Measurements from ENCODE around the gene TSPAN17.

The TSPAN17 gene

DNA sequence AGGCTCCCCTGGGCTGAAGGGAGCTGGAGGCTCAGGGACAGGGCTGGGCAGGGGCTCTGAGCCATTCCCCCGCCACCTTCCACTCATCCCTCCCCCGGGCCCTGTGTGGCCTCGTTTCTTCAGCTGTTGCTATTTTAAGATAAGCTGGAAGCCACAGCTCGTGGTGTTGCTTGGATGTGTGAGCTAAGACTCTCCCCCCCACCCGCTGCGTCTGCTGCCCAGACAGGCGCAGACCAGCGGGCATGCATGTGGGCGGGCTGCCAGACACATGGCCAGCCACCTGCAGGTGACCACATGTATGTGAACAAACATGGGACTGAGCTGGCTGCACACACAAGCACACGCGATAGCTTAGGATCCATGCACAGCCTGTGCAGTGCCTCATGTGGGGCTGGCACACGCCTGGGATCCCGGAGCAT is 25.6 kb upstream of the TSPAN17 start:
- no peaks in the 10 kb centered on the region for H3K36me3 ChIP-seq (ENCODE audit: control insufficient read depth in 1 of 2, insufficient read depth in 2 of 2, low read length in 2 of 2)
- H3K9ac ChIP-seq (ENCODE audit: low read depth in 1 of 2, low read length in 2 of 2) = no peak overlapping the region
- H3K27me3 ChIP-seq (ENCODE audit: control insufficient read depth in 1 of 2, insufficient read depth in 2 of 2, low read length in 2 of 2) = peaks cover 52 to 69% of the 10 kb centered on the region in 2 donors
- no peak overlapping the region for H3K27ac ChIP-seq (ENCODE audit: low read depth, low read length)
- no peaks in the 10 kb centered on the region for H3K9me3 ChIP-seq (ENCODE audit: control insufficient read depth in 1 of 2, low read length in 2 of 2)
- no peak overlapping the region for H3K4me3 ChIP-seq (ENCODE audit: low read depth in 1 of 2, low read length in 2 of 2)
- peaks cover 0 to 8% of the 10 kb centered on the region in 2 donors for H3K4me1 ChIP-seq (ENCODE audit: control insufficient read depth in 1 of 2, insufficient read depth in 2 of 2, low read length in 2 of 2)

DNA sequence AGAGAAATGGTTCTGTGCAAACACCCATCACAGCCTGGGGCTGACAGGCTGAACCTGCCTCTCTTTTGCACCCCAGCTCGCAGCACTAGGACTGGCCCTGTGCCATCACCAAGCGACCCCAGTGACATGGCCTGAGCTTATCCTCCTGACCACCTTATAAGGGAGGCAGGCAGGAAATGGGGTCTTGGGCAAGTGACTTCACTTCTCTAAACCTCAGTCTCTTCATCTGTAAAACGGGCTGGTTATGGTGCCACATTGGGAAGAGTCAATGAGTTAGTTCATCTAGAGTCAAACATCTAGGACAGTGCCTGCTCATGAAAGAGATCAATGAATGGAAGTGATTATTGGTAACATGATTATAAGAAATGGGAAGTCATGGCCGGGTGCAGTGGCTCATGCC is 23.1 kb upstream of the TSPAN17 start:
- Histone ChIP-seq H3K4me3 (ENCODE audit: low read depth in 1 of 2, low read length in 2 of 2) (no peak overlapping the region), H3K36me3 (ENCODE audit: control insufficient read depth in 1 of 2, insufficient read depth in 2 of 2, low read length in 2 of 2) (no peaks in the 10 kb centered on the region)

DNA sequence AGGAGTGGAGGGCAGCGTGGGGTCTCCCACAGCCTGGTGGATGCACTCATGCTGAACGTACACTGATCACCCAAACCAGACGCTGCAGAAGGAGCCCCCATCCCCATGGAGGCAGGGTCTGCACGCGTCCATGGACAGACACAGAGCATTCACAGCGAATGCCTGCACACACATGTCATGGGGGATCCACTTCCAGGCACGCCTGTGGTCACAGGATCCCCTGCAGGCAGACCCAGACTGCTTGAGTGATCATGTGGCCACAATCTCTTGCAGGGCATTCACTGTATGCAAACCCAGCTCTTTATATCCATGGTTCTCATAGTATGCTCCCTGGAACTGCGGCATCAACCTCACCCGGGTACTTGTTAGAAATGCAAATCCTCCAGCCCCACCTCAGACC is 22.3 kb upstream of the TSPAN17 start:
- Histone ChIP-seq H3K27me3 (ENCODE audit: control insufficient read depth in 1 of 2, insufficient read depth in 2 of 2, low read length in 2 of 2) (peaks cover 63 to 67% of the 10 kb centered on the region in 2 donors), H3K36me3 (ENCODE audit: control insufficient read depth in 1 of 2, insufficient read depth in 2 of 2, low read length in 2 of 2) (no peaks in the 10 kb centered on the region), H3K4me3 (ENCODE audit: low read depth in 1 of 2, low read length in 2 of 2) (no peak overlapping the region), H3K9ac (ENCODE audit: low read depth in 1 of 2, low read length in 2 of 2) (no peak overlapping the region), H3K4me1 (ENCODE audit: control insufficient read depth in 1 of 2, insufficient read depth in 2 of 2, low read length in 2 of 2) (peaks cover 3 to 9% of the 10 kb centered on the region in 2 donors), H3K27ac (ENCODE audit: low read depth, low read length) (no peak overlapping the region), H3K9me3 (ENCODE audit: control insufficient read depth in 1 of 2, low read length in 2 of 2) (no peaks in the 10 kb centered on the region)

More for the DNA sequence above, 23.1 kb upstream of the TSPAN17 start:
- H3K4me1 ChIP-seq (ENCODE audit: control insufficient read depth in 1 of 2, insufficient read depth in 2 of 2, low read length in 2 of 2) = peaks cover 0 to 12% of the 10 kb centered on the region in 2 donors
- H3K9ac ChIP-seq (ENCODE audit: low read depth in 1 of 2, low read length in 2 of 2) = no peak overlapping the region
- H3K27me3 ChIP-seq (ENCODE audit: control insufficient read depth in 1 of 2, insufficient read depth in 2 of 2, low read length in 2 of 2) = peaks cover 63 to 67% of the 10 kb centered on the region in 2 donors
- no peaks in the 10 kb centered on the region for H3K9me3 ChIP-seq (ENCODE audit: control insufficient read depth in 1 of 2, low read length in 2 of 2)
- H3K27ac ChIP-seq (ENCODE audit: low read depth, low read length) = no peak overlapping the region

DNA sequence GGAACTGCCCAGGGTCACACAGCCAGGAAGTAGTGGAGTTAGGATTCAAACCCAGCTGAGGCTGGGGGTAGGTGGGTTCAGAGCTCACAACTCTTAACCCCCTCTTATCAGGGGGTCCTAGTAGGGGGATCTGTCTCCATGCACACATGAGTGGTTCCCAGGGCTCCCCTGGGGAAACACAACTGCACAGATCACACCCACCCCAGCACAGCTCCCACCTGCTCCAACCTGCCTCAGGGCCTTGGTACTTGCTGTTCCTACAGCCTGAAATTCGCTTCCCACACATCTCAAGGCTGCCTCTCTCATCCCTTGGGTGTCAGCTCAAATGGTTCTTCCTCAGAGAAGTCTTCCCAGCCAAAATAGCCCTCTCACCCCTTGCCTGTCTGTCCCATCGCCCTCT is 21.8 kb upstream of the TSPAN17 start:
- Histone ChIP-seq H3K27ac (ENCODE audit: low read depth, low read length) (no peak overlapping the region), H3K4me3 (ENCODE audit: low read depth in 1 of 2, low read length in 2 of 2) (no peak overlapping the region), H3K4me1 (ENCODE audit: control insufficient read depth in 1 of 2, insufficient read depth in 2 of 2, low read length in 2 of 2) (peaks cover 4 to 9% of the 10 kb centered on the region in 2 donors), H3K36me3 (ENCODE audit: control insufficient read depth in 1 of 2, insufficient read depth in 2 of 2, low read length in 2 of 2) (no peaks in the 10 kb centered on the region), H3K27me3 (ENCODE audit: control insufficient read depth in 1 of 2, insufficient read depth in 2 of 2, low read length in 2 of 2) (peaks cover 61 to 67% of the 10 kb centered on the region in 2 donors), H3K9ac (ENCODE audit: low read depth in 1 of 2, low read length in 2 of 2) (no peak overlapping the region), H3K9me3 (ENCODE audit: control insufficient read depth in 1 of 2, low read length in 2 of 2) (no peaks in the 10 kb centered on the region)

DNA sequence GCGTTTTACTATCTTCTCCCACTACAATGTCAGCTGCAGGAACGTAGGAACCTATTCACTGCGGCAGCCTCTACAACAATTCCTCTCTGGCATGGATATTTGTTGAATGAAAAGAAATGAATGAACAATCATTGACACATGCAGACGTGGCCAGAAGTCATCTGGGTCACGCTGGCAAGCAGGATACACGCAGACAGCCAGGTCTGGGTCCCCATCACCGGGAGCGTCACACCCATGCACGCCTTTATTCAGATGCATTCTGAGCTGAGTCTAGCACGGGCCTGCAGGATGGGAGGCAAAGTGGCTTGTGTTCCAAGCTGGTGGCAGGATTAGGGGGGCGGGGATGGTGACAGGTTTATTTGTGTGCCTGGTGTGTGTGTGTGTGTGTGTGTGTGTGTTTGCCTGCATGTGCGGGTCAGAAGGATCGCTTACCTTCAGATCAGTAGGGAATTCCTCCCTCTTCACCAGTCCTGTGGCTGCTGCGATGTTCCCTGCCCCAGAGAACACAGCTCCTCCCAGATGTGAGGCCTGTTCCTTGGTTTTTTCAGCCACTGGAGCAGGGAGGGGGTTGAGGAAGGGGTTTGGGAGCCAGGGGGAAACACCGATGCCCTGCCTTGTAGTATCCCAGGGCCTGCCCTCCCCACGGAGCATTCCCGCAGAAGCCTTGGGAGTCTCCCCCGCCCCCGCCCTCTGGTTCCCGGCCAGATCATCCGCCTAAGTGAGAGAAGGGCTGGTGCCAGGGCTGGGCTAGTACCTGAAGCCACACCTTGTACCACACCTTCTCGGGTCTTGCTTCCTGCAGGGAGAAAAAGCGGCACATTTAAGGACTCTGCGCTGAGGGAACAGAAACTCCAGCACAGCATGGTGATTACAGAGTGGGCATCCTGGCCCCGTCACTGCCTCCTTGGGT is 21.1 kb upstream of the TSPAN17 start:
- Histone ChIP-seq H3K27ac (ENCODE audit: low read depth, low read length) (no peak overlapping the region), H3K36me3 (ENCODE audit: control insufficient read depth in 1 of 2, insufficient read depth in 2 of 2, low read length in 2 of 2) (no peaks in the 10 kb centered on the region), H3K9me3 (ENCODE audit: control insufficient read depth in 1 of 2, low read length in 2 of 2) (no peaks in the 10 kb centered on the region), H3K4me3 (ENCODE audit: low read depth in 1 of 2, low read length in 2 of 2) (no peak overlapping the region), H3K4me1 (ENCODE audit: control insufficient read depth in 1 of 2, insufficient read depth in 2 of 2, low read length in 2 of 2) (peaks cover 4 to 14% of the 10 kb centered on the region in 2 donors), H3K27me3 (ENCODE audit: control insufficient read depth in 1 of 2, insufficient read depth in 2 of 2, low read length in 2 of 2) (peaks cover 62 to 67% of the 10 kb centered on the region in 2 donors), H3K9ac (ENCODE audit: low read depth in 1 of 2, low read length in 2 of 2) (no peak overlapping the region)

DNA sequence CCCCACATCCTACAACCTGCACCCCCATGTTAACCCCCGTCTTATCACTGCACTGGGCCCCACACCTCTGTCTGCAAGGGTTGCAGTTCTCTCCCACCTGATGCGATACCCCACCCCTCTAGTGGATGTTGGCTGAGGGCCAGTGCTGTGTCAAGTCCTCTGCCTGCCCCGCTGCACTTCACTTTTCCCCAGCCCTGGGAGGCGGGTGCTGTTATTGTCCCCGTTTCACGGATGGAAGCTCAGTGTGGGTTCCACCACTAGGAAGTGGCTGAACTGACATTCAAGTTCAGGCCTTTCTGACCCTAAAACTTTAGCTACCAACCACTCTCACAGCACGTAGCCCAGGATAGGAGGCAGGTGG is 20.4 kb upstream of the TSPAN17 start:
- Histone ChIP-seq H3K4me1 (ENCODE audit: control insufficient read depth in 1 of 2, insufficient read depth in 2 of 2, low read length in 2 of 2) (peaks cover 4 to 14% of the 10 kb centered on the region in 2 donors), H3K9me3 (ENCODE audit: control insufficient read depth in 1 of 2, low read length in 2 of 2) (no peaks in the 10 kb centered on the region), H3K27ac (ENCODE audit: low read depth, low read length) (no peak overlapping the region), H3K4me3 (ENCODE audit: low read depth in 1 of 2, low read length in 2 of 2) (no peak overlapping the region), H3K36me3 (ENCODE audit: control insufficient read depth in 1 of 2, insufficient read depth in 2 of 2, low read length in 2 of 2) (no peaks in the 10 kb centered on the region), H3K27me3 (ENCODE audit: control insufficient read depth in 1 of 2, insufficient read depth in 2 of 2, low read length in 2 of 2) (peaks cover 63 to 67% of the 10 kb centered on the region in 2 donors), H3K9ac (ENCODE audit: low read depth in 1 of 2, low read length in 2 of 2) (no peak overlapping the region)

DNA sequence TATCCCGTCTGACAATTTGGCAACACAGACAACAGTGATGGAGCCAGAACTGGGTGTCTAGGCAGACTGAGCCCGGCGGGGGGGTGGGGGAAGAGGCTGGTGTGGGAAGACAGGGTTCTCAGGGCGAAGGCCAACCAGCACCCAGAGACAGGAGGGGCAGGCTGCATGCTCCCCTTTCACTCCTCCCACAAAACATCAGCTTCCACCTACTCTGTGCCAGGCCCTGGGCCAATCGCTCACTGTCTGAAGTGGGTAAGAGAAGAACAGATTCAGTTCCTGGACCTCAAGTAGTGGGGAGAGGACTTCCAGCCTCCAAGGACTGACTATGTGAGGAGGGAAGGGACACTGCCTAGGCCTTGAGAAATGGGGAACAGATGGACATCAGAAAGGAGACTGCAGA is 19.7 kb upstream of the TSPAN17 start:
- Histone ChIP-seq H3K9ac (ENCODE audit: low read depth in 1 of 2, low read length in 2 of 2) (no peak overlapping the region), H3K9me3 (ENCODE audit: control insufficient read depth in 1 of 2, low read length in 2 of 2) (no peaks in the 10 kb centered on the region), H3K4me3 (ENCODE audit: low read depth in 1 of 2, low read length in 2 of 2) (no peak overlapping the region), H3K36me3 (ENCODE audit: control insufficient read depth in 1 of 2, insufficient read depth in 2 of 2, low read length in 2 of 2) (no peaks in the 10 kb centered on the region), H3K4me1 (ENCODE audit: control insufficient read depth in 1 of 2, insufficient read depth in 2 of 2, low read length in 2 of 2) (peaks cover 4 to 14% of the 10 kb centered on the region in 2 donors), H3K27me3 (ENCODE audit: control insufficient read depth in 1 of 2, insufficient read depth in 2 of 2, low read length in 2 of 2) (peaks cover 64 to 66% of the 10 kb centered on the region in 2 donors), H3K27ac (ENCODE audit: low read depth, low read length) (no peak overlapping the region)

DNA sequence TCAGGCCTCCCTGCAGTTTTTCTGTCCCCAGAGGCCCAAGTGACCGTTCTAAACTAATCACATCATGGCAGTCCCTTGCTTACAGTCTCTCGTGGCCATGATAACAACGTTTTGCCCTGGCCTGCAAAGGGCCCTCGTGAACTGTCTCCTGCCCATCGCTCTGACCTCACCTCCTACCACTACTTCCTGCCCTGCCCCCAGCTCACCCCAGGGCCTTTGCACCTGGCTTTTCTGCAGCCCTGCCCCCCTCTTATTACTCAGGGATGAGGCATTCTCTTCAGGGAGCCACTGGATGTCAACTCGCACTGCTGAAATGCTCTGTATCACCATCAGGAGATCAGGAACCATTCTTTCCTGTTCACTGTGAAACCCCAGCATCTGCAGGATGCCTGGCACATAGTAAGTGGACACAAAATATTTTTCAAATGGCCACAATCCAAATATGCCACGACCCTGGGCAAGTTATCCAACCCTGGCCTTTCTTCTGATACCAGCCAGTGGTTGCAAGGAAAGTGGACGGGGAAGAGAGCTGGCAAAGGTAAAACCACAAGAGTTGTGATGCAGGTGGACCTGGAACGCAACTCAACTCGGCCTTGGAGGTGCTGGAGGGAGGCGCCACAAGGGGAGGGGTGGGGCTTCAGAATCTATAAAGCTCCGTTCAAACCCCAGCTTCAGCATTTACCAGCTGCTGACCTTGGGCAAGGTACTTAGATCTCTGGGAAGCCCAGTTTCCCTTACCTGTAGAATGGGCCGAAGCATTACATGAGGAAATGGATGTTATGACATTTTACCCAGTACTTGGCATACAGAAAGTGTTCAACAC is 18.7 kb upstream of the TSPAN17 start:
- H3K27me3 ChIP-seq (ENCODE audit: control insufficient read depth in 1 of 2, insufficient read depth in 2 of 2, low read length in 2 of 2) = peaks cover 69 to 70% of the 10 kb centered on the region in 2 donors
- no peak overlapping the region for H3K4me3 ChIP-seq (ENCODE audit: low read depth in 1 of 2, low read length in 2 of 2)
- H3K9me3 ChIP-seq (ENCODE audit: control insufficient read depth in 1 of 2, low read length in 2 of 2) = no peaks in the 10 kb centered on the region
- H3K36me3 ChIP-seq (ENCODE audit: control insufficient read depth in 1 of 2, insufficient read depth in 2 of 2, low read length in 2 of 2) = no peaks in the 10 kb centered on the region
- peaks cover 4 to 14% of the 10 kb centered on the region in 2 donors for H3K4me1 ChIP-seq (ENCODE audit: control insufficient read depth in 1 of 2, insufficient read depth in 2 of 2, low read length in 2 of 2)
- no peak overlapping the region for H3K27ac ChIP-seq (ENCODE audit: low read depth, low read length)
- no peak overlapping the region for H3K9ac ChIP-seq (ENCODE audit: low read depth in 1 of 2, low read length in 2 of 2)

DNA sequence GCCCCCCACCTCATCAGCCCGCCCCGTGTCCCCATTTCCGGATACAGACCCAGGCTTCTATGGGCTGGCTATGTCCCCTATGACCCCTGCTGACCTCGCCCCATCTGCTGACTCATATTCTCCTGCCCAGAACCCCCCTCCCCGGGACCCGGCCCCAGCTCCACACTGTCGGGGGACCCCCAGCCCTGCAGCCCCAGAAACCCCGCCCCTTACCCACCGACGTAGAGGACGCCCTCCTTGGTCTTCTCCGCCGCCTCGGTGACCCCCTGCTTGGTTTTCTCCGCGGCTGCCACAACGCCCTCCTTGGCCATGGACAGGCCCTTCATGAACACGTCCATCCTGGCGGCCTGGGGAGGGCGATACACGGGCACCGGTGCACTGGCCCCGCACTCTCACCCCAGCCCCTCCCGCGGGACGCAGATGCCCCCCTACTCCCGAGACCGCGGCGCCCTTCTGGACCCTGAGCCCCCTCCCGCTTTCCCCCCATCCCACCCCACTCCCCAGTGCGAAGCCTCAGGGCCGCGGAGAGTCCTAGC is 17.9 kb upstream of the TSPAN17 start:
- H3K9ac ChIP-seq (ENCODE audit: low read depth in 1 of 2, low read length in 2 of 2) = no peak overlapping the region
- H3K27ac ChIP-seq (ENCODE audit: low read depth, low read length) = no peak overlapping the region
- no peaks in the 10 kb centered on the region for H3K36me3 ChIP-seq (ENCODE audit: control insufficient read depth in 1 of 2, insufficient read depth in 2 of 2, low read length in 2 of 2)
- peaks cover 4 to 14% of the 10 kb centered on the region in 2 donors for H3K4me1 ChIP-seq (ENCODE audit: control insufficient read depth in 1 of 2, insufficient read depth in 2 of 2, low read length in 2 of 2)
- no peaks in the 10 kb centered on the region for H3K9me3 ChIP-seq (ENCODE audit: control insufficient read depth in 1 of 2, low read length in 2 of 2)
- H3K27me3 ChIP-seq (ENCODE audit: control insufficient read depth in 1 of 2, insufficient read depth in 2 of 2, low read length in 2 of 2) = peaks cover 66 to 73% of the 10 kb centered on the region in 2 donors
- H3K4me3 ChIP-seq (ENCODE audit: low read depth in 1 of 2, low read length in 2 of 2) = no peak overlapping the region
